Prostate gland (tissue), 2 donors: ENCODE results near the gene DHX32.

Experiments used
- CTCF ChIP-seq, 4 experiments: fragments of 200-600 bp in 2 of 4; fragments of 450-650 bp in 2 of 4; sonication (generic) in 2 of 4; IDR thresholded peaks; 1 replicate in 3 of 4; 2 replicates in 1 of 4; pipeline ENCODE4 v1.5.1; 2016 to 2019; ENCODE audit warnings: antibody characterized with exemption in 4 of 4, mild to moderate bottlenecking in 2 of 4, moderate library complexity in 2 of 4
- POLR2A ChIP-seq: fragments of 450-650 bp; IDR thresholded peaks from one replicate; pipeline ENCODE4 v1.6.1; 2016; ENCODE audit warnings: antibody characterized with exemption, mild to moderate bottlenecking
- POLR2AphosphoS5 ChIP-seq: sonication (generic); formaldehyde crosslinking; IDR thresholded peaks from one replicate; pipeline ENCODE4 v1.6.1; 2017; ENCODE audit warnings: antibody characterized with exemption

- TF ChIP-seq CTCF (IDR thresholded peaks at IDR 0.05) = no peak
- TF ChIP-seq POLR2A = no peak
- no peak for TF ChIP-seq POLR2AphosphoS5
Measured at GRCh38 chr10:125795637-125796190, 85.4 kb downstream of the DHX32 start.
